ENCODE data around the gene ANKDD1B. TPM values are rescaled to one million over a fixed set of nuclear protein-coding genes. Genes with fewer than 3 reads are reported as not detected.
A peak's percentile ranks its signal among the peaks of the same experiment; 100 is the strongest.

ANKDD1B gene
- total RNA-seq, 1 donor from 2014 or later, result 2.3 TPM

DNA sequence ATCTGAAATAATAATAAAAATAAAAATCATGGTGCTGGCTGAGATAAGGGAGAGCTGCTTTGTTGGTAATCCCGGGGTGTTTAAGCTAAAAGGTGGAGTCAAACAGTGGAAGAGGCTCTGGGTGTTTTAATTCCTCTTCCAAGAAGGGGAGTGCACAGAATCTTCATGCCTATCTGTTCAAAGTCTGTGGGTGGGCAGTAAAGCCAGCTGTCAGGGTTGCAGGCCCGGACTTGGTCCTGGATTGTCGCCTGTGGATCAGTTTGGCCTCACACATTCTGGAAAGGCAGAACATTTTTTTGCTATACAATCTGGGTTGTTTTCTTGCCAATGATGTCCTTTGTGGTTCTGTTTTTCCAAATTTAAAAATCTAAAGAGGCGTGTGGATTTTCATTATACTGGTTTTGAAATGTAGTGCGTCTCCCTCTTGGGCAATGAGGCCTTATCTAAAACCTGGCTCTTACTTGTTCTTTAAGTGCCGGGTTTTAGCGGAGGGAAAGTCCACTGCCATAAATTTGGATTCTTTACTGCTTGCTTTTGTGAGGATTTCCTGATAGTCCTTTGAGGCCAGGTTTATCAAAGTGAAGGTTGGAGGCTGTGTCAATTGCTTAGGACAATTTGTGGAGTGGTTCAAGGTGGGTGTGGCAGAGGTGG, 5.8 kb downstream of the ANKDD1B start:
- DNase-seq, result peak; percentile 71

DNA sequence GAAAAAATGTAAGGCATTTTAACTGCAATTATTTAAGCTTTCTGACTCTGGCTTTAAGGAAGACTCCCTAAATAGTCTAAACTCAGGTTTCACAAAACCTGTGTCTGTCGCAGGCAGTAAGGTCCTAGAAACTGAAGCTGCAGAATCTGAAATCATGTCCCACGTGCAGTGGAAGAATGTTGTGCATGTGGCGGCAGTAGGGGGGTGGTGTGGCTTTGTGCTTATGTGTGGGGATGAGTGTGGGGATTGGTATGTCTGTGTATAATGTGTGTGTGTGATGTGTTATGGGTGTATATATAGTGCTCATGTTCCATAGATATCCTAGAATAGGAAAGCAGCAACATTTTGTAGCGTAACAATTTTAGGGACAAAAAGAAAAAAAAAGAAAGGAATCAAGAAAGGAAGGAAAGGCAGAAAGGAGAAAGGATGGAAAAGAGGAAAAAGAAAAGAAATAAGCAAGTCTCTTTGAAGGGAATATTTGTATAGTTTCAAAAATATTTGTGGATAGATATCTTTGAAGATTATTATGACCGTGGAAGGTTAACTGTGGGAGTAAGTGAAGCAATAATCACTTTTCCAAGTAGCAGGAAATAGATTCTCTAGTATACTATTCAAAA, 6.6 kb downstream of the ANKDD1B start:
- DNase-seq, result peak; percentile 22

DNA sequence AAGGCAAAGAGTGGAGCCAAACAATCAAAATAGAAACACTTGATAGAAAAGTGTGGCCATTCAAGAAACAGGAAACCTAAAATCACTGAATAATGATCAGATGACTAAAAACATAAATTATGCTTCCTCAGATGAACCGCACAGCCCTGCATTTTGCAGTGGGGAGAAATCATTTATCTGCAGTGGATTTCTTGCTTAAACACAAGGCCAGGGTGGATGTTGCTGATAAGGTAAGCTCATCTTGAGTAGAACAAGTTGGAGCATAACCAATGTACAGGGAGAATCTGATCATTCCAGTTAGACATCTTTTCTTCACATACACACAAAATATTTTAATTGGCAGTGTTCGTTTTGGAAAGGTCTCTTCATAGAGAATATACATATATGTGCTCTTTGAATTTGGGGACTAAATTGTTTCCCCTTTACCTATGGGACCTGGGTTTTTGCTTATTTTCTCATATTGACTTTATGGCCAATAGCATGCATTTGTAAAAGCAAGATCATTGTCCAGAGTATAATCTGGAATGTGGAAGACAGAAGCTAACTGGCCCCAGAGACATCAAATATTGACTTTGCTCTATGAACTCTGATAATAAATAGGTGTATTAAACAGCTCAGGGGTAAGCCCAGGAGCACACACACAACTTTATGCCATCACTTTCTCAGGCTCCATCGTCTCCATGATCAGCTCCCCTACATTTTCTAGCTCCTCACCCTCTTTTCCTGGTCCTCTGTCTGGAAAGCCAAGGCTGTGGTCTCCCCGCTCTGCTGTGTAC, 9.1 kb downstream of the ANKDD1B start:
- DNase-seq, result peak; percentile 19

DNA sequence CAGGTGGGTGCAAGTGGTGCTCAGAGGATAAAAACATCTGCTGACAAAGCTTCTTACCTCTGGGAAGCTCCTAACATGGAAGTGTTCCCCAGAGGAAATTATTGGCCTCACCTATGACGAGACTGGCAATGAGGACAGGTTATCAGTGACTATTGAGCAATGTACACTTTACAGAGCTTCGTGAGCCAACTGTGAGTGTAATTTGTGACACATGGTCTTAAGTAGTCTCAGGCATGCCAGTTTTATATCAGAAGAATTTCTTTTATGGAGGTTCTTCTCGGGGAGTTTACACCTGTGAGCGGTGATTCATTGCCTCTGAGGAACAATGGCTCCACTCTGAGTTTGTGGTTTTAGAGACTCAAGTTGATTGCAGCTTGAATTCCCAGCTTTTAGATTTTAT, 11.3 kb downstream of the ANKDD1B start:
- no peak for DNase-seq

DNA sequence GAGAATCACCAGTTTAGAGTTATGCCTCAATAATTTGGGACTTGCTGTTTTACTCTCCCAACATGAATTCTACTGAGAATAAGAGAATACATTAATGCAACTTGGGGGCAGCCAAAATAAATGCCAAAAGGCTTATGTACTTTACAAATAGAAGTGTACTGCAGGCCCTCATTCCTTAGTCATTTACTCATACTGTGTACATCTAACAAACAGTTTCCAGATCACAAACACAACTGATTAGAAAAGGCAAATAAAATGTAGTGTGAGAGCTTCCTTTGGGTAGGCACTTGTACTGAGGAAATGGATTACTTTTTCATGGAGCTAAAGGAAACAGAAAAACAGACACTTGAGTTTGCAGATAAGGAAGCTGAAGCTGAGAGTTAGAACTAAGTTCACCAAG, 12.6 kb downstream of the ANKDD1B start:
- no peak for DNase-seq

DNA sequence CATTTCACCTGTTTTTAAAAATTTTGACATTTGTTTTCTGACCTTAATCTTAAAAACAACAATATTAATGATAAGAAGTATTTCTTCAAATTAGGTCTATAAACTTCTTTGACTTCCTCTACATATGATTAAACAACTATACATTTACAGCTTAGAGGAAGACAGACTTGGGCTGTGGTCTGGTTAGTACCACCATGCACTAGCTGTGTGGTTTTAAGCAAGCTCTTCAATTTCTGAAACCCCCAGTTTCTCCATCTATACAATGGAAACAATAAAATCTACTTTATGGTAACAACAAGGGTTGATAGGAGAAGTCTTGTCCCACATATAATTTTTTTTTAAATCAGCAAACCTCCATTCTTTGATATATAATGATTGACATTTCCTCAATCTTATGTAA, 15.7 kb downstream of the ANKDD1B start:
- DNase-seq, result no peak

DNA sequence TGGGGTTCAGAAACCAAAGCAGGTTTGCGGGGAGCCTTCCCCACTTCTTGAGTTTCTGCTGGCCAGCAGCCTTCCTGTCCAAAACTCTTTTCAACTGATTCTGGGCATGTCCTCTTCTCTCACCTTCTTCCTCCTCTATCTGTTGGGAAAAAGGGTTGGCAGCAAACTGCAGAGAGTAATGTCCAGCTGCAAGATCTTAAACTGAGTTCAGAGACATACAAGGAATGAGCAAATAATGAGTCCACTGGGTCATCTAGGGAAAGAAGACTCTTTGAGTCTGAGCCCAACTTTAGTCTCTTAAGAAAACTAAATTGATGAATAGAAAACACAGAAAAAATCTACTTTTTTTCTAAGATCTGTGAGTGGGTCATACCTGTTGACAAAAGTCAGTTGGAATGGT, 16.5 kb downstream of the ANKDD1B start:
- DNase-seq, result no peak

DNA sequence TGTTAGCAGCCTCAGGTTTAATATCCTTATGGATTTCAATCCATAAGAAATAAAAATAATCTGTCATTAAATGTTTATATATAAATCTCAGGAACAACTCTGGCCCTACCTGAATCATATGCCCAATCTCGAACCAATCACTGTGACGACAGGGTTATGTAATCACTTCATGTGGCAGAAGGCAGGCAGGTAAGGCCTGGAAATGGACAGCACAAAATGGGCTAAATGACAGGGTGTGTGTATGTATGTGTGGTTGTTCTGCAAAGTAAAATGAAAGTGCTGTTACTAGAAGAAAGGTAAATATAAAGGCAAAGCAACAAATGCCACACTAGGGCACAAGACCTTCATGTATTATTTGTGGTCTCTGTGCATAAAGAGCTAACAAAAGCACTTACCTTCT, 19.6 kb downstream of the ANKDD1B start:
- DNase-seq, result no peak

DNA sequence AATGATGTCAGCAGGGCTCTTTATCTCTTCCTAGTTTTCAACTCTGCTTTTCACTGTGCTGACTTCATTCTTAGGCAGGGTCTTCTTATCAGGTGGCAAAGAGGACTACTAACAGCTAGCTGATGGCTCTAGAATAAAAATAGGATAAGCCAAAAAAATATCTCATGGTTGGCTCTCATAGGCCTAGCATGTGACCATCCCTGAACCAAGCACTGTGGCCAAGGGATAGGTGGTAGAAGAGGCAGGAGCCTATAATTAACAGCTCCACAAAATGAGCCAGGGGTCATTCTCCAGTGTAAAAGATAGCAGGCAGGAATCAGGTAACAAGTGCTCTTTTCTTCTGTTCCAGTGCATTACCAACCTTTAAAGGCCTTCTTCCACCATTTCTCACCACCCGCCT, 21.1 kb downstream of the ANKDD1B start:
- DNase-seq, result no peak

DNA sequence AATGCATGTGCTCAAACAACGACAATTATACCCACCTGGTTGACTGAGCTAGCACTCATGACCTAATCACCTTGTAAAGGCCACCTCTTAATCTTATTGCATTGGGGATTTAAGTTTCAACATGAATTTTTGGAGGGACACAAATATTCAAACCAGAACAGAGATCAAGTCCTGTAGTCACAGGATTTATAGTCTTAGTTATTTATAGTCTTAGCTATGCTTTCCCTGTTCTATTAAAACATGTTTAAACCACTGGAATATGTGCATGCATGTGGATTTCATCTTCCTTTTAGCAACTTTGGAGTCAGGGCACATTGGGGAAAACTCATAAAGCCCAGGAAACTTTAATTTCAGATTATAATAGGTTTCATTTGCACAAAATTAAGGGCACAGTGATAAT, 26.7 kb downstream of the ANKDD1B start:
- DNase-seq, result no peak

DNA sequence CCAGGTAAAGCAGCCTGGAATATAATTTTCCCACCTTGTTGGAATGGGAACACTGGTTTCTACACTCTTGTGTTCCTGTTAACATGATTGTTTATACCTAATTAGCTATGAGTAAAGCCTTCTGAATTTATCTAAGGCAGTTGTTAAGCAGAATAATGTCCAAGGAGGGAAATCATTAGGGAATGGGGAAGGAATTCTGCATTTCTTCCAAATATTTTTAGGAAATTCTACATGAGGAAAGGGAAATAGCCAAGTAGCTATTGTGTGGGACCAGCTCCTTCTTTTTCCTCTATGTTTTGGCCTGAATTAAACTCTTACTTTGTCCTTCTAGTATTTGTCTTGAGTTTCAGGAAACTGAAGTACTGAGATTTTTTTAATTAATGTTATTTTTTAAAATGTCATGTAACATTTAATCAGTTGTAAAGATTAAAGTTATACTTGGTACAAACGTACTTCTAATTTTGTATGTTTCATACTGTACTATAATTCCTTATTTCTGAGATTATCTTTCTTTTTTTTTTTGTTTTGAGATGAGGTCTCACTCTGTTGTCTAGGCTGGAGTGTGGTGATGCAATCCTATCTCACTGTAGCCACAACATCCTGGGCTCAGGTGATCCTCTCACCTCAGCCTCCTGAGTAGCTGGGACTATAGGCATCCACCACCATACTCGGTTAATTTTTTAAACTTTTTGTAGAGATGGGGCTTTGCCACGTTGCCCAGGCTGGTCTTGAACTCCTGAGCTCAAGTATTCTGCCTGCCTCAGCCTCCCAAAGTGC, 28.5 kb downstream of the ANKDD1B start:
- DNase-seq, result no peak

DNA sequence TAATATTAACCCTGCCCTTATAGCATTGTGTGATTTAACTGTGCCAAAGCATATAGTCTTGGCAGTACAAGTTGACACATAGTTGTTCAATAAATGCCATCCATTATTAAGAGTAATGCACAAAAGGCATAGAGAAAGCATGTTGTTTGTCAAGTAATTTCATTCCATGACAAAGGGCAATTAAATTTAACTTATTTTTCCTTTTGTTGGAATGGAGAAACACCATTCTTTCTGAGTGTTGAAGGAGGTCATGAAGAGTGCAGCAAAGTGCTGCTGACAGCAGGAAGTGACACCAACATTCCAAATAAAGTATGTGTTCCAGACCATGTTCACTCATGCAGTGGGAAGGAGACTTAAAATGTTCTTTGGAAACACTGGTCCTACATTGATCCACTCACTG, 29.1 kb downstream of the ANKDD1B start:
- no peak for DNase-seq

DNA sequence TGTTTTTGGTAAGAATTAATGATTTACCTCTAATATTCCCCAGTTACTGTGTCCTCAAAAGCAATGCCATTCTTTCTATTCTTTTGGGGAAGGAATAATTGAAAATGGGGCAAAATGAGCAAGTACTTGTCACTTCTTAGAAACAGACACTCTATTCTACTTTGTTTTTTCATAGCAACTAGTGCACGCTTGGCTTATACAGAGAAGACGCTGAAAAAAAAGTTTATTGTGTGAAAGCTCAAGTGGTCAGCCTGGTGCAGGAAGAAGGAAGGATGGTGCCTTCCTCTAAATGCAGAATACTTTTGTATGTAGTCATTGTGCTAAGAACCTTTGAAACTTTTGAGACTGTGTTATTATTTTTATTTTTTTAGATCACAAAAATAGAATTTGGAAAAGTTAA, 29.6 kb downstream of the ANKDD1B start:
- no peak for DNase-seq

DNA sequence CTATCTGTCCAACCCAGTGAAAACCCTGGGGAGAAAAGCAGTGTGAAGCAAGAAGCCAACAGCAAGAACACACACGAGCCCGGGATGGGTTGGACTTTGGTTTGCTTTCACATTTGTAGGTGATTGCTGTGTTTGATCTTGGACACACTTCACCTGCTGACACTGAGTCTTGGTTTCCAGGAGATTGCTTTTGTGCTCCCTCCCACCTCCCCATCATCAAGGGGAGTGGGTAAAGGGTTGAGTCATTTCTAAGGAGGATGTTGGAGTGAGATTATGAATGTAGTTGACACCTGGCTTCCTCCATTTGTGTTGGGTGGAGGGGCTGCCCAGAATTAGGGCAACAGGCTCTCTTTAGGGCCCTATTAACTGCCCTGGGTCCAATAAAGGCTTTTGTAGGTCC, 37.5 kb downstream of the ANKDD1B start:
- no peak for DNase-seq

DNA sequence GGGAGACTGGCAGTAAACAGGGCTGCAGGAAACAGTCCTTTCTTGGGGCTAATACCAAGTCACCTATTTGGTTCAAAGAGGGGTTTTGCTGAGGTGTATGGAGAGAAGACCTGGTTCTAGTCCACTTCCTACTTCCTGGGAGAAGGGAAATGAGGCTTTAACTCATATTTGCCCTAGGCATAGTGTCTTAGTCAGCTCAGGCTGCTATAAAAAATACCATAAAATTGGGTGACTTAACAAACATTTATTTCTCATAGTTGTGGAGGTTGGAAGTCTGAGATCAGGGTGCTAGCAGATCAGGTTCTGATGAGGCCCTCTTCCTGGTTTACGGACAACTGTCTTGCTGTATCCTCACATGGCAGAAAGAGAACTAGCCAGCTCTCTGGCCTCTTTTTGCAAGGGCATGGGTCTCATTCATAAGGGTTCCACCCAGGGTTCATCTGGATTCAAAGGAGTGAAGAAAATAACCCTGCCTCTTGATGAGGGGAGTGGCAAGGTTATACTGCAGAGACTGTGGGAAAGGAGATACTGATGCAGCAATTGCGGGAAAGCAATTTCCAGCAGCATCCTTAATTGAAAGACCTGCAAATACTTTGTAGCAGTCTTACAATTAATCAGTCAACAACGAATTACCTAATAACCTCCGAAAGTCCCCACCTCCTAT, 40.5 kb downstream of the ANKDD1B start:
- DNase-seq, result no peak

DNA sequence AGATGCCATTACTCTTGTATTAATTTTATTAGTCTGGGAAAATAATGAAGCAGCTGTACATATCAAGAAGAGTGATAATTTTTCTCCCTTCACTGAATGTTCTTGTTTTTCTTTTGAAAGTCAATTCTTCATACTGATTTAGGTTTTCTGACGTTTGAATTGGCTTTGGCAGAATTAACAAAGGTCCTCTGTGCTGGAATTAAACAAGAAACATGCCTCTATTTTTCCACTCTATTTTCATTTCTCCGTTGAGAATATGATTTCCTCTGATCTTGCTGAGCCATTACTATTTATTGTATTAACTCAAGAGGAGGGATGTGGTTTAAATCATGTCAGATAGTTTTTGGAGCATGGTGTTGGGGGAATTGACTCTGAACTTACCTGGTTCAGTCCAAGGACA, 42.3 kb downstream of the ANKDD1B start:
- DNase-seq, result no peak

DNA sequence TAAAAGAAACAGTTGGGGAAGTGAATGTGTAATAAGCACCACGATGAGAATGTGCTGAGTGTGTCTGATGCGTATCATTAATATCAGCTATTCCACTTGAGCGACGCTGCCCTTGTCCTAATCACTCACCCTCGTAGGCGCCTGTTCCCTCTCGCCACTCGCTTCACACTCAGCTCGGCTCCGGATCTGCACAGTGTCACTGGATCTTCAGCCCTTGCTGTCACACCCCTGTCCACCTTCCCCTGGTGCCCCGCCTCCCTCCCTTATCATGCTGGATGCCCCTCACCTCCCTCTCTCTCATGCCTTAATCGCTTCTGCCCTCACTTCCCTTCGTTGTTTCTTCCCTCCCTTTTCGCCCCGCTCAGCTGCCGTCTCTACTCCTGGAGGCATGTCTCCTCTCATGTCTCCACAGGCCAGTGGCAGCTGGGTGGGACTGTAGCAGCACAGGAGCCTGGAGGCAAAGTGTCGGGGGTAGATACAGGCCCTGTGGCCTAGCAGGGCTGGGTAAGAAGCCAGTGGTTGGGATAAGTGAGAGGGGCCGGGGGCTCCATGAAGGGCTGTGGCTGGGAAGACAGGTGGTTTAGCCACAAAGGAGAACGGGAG, 43.5 kb downstream of the ANKDD1B start:
- DNase-seq, result no peak

DNA sequence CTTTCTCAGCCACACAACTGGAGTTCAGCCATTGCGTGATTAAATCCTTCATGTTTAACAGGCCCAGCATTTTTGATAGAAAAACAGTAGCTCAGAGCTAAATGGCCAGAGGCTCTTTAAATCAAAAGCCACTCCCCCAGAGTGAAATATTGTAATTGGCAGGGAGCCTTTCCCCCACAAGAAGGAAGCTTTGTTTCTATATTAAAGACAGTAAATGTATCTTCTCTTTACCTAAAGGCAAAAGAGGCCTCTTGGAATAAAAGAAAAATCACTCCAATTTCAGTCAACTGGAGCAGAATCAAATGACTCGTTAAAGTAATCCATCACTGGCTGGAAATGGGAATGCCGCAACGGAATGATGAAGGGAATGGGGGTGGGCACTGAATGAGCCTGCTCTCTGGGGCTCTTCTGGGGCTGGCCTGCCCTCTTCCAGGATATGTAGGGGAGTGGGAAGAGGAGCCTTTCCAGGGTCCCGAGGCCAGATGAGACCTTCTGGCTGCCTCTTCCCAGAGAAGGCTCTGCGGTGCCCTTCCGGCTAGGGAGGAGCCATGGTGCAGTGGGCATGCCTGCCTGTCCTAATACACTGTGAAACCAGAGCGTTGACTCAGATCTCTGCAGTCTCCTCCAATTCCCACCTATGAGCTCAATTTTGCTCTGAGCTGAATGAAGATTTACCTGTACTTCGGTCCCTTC, 45.2 kb downstream of the ANKDD1B start:
- peak; percentile 45 for DNase-seq

DNA sequence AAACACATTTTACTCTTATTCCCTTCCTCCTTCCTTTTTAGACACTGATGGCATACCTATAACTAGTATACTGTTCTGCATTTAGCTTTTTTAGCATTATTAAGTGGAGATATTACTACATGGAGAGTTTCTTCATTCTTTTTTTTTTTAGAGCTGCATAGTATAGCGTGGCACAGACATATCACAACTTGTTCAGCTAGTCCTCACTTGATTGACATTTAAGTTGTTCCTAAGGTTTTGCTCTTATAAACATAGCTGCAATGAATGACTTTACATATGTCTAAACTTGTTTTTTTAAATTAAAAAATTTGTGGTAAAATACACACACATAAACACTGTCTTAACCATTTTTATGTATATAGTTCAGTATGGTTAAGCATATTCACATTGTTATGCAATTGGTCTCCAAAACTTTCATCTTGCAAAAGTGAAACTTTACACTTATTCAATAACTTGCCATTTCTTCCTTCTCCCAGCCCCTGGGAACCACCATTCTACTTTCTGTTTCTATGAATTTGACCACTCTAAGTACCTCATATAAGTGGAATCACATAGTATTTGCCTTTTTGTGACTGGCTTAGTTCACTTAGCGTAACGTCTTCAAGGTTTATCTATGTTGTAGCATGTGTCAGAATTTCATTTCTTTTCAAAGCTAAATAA, 48.7 kb downstream of the ANKDD1B start:
- DNase-seq, result no peak

DNA sequence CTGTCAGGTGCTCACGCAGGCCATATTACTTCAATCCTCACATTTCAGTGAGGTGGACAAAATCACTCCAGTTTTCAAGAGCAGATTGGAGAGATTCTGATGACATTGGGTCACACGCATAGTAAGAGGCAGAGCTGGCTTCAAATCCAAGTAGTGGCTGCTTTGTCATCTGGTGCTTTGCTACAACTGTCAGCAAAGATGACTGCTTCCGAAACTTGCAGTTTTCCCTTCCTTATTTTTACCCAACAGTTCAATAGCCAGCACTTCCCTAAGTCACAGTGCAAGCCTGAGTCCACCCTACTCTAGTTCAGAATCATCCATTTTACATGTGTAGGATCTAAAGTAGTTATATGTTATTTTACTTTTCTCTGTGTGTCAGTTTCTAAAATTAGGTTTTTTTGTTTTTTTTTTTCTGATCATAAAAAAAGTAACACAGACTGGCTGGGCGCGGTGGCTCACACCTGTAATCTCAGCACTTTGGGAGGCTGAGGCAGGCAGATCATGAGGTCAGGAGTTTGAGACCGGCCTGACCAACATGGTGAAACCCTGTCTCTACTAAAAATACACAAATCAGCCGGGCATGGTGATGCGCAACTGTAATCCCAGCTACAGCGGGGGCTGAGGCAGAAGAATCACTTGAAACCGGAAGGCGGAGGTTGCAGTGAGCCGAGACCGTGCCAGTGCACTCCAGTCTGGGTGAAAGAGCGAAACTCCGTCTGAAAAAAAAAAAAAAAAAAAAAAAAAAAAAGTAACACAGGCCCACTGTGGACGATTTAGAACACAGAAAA, 49.6 kb downstream of the ANKDD1B start:
- no peak for DNase-seq
